ENCODE results near the gene CANT1. TPM values are rescaled to one million over a fixed set of nuclear protein-coding genes. Genes with fewer than 3 reads are reported as not detected.

The CANT1 gene
- total and polyA plus RNA-seq, 2 of the 13 experiments (the other 11 are each of a cell fraction or from before 2014, with no cell fraction given), result 34.1 to 42.1 TPM

DNA sequence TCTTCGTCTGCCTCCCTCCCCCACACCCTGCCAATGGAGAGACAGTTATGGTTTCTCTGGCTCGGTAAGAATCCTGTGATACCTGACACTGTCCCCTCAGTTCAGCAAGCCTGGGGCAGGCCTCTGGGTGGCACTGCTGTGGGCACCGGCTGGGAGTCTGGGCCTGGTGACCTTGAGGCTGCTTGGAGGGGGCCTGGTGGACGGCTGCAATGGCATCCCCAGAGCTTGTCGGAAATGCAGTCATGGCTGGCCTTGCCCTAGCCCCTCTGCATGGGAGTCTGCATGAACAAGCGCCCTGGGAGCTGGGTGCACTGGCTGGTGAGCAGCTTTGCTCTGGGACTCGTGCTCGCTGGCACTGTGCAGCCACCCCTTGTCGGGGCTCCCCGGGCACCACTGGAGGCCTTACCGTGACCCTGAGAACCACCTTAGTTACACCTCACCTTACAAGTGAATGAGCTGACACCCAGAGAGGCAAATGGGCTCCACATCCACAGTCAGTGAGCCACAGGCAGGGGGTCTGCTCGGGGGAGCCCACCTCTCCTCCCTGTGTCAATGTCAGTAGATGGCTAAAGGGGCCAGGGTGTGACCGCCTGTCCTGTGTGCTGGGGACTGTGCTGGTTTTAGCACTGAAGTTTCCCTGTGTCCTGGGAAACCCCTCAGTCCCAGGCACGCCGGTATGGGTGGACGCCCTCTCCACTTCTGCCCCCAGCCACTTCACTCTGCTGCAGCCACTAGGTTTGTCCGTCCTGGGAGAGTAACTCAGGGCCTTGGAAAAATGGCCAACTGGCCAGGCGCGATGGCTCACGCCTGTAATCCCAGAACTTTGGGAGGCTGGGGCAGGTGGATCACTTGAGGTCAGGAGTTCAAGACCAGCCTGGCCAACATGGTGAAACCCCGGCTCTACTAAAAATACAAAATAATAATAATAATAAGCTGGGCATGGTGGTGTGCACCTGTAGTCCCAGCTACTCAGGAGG, 31.3 kb downstream of the CANT1 start (continued):
- 0 out of 2 replicates have a peak, but pooled peaks have one; percentile 29 for TF ChIP-seq ZFX (CRISPR knock-in tag; IDR thresholded peaks at IDR 0.05; ENCODE audit: low read depth)
- peak; percentile 75; the same call in 1 of the 2 replicates for TF ChIP-seq CENPT (CRISPR knock-in tag; IDR thresholded peaks at IDR 0.05; ENCODE audit: low read depth)
- TF ChIP-seq ZNF432 (CRISPR knock-in tag; IDR thresholded peaks at IDR 0.05; ENCODE audit: borderline replicate concordance), result no peak
- TF ChIP-seq TBP (CRISPR knock-in tag; IDR thresholded peaks at IDR 0.05), result no peak
- peak; percentile 4; the same call in 1 of the 2 replicates for TF ChIP-seq ARID4A (CRISPR knock-in tag; IDR thresholded peaks at IDR 0.05; ENCODE audit: borderline replicate concordance)
- TF ChIP-seq, protein P1, sequence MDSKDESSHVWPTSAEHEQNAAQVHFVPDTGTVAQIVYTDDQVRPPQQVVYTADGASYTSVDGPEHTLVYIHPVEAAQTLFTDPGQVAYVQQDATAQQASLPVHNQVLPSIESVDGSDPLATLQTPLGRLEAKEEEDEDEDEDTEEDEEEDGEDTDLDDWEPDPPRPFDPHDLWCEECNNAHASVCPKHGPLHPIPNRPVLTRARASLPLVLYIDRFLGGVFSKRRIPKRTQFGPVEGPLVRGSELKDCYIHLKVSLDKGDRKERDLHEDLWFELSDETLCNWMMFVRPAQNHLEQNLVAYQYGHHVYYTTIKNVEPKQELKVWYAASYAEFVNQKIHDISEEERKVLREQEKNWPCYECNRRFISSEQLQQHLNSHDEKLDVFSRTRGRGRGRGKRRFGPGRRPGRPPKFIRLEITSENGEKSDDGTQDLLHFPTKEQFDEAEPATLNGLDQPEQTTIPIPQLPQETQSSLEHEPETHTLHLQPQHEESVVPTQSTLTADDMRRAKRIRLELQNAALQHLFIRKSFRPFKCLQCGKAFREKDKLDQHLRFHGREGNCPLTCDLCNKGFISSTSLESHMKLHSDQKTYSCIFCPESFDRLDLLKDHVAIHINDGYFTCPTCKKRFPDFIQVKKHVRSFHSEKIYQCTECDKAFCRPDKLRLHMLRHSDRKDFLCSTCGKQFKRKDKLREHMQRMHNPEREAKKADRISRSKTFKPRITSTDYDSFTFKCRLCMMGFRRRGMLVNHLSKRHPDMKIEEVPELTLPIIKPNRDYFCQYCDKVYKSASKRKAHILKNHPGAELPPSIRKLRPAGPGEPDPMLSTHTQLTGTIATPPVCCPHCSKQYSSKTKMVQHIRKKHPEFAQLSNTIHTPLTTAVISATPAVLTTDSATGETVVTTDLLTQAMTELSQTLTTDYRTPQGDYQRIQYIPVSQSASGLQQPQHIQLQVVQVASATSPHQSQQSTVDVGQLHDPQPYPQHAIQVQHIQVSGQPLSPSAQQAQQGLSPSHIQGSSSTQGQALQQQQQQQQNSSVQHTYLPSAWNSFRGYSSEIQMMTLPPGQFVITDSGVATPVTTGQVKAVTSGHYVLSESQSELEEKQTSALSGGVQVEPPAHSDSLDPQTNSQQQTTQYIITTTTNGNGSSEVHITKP (CRISPR knock-in tag; IDR thresholded peaks at IDR 0.05; ENCODE audit: low read depth), result no peak
- no peak for TF ChIP-seq SUZ12 (IDR thresholded peaks at IDR 0.05; ENCODE audit: low read depth, low read length)
- no peak for TF ChIP-seq ASH2L (IDR thresholded peaks at IDR 0.05; ENCODE audit: insufficient read length, low read depth, low read length)
- TF ChIP-seq, protein P2, sequence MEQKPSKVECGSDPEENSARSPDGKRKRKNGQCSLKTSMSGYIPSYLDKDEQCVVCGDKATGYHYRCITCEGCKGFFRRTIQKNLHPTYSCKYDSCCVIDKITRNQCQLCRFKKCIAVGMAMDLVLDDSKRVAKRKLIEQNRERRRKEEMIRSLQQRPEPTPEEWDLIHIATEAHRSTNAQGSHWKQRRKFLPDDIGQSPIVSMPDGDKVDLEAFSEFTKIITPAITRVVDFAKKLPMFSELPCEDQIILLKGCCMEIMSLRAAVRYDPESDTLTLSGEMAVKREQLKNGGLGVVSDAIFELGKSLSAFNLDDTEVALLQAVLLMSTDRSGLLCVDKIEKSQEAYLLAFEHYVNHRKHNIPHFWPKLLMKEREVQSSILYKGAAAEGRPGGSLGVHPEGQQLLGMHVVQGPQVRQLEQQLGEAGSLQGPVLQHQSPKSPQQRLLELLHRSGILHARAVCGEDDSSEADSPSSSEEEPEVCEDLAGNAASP (CRISPR knock-in tag; IDR thresholded peaks at IDR 0.05; ENCODE audit: borderline replicate concordance), result no peak
- TF ChIP-seq, protein P3, sequence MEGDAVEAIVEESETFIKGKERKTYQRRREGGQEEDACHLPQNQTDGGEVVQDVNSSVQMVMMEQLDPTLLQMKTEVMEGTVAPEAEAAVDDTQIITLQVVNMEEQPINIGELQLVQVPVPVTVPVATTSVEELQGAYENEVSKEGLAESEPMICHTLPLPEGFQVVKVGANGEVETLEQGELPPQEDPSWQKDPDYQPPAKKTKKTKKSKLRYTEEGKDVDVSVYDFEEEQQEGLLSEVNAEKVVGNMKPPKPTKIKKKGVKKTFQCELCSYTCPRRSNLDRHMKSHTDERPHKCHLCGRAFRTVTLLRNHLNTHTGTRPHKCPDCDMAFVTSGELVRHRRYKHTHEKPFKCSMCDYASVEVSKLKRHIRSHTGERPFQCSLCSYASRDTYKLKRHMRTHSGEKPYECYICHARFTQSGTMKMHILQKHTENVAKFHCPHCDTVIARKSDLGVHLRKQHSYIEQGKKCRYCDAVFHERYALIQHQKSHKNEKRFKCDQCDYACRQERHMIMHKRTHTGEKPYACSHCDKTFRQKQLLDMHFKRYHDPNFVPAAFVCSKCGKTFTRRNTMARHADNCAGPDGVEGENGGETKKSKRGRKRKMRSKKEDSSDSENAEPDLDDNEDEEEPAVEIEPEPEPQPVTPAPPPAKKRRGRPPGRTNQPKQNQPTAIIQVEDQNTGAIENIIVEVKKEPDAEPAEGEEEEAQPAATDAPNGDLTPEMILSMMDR (CRISPR knock-in tag; IDR thresholded peaks at IDR 0.05), result peak; percentile 38
- TF ChIP-seq ZNF564 (CRISPR knock-in tag; IDR thresholded peaks at IDR 0.05), result no peak
- TF ChIP-seq RBFOX2 (IDR thresholded peaks at IDR 0.05; ENCODE audit: low read depth, low read length), result 0 out of 2 replicates have a peak, but pooled peaks have one; percentile 21
- TF ChIP-seq GABPB1 (CRISPR knock-in tag; IDR thresholded peaks at IDR 0.05), result 0 out of 2 replicates have a peak, but pooled peaks have one; percentile 23
